Suppressor macrophage treated with lipopolysaccharide for 1 hour (primary cell): ENCODE results near the gene GNLY.

Source experiments
- DNase-seq, 3 donors: peaks; one replicate each; pipeline ENCODE4 v3.0.0-alpha.2; 2020 to 2022

GNLY gene

GRCh38 chr2:85684806-85685205 is 9.4 kb upstream of the GNLY start:
- no peak for DNase-seq

DNA sequence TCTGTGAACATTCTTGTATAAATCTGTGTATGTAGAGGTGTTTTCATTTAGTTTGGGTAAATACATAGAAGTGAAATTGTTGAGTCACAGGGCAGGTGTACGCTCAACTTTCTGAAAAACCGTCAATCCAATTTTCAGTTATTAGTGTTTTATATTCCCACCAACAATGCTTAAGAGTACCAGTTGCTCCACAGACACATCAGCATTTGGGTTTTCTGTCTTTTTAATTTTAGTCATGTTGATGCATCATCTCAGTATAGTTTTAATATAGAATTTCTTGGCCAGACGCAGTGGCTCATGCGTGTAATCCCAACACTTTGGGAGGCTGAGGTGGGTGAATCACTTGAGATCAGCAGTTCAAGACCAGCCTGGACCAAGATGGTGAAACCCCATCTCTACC is 3.2 kb upstream of the GNLY start:
- DNase-seq: no peak

- DNase-seq: no peak
Observed at GRCh38 chr2:85692039-85692645, 2.0 kb upstream of the GNLY start.

DNA sequence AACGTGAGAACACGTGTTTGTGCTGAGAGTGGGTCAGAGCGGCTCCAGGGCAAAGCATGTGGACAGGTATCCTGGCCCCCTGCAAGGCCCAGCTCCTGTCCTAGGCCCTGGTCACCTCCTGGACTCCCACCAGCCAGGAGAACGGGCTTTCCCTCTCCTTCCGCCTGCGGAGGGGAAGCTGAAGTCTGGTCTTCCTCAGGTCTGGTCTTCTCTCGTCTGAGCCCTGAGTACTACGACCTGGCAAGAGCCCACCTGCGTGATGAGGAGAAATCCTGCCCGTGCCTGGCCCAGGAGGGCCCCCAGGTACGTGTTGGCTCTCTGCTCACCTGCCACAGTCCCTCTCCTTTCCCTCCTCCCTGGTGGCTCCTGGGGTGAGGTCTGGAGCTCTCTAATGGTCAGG is 963 bp downstream of the GNLY start:
- no peak for DNase-seq

DNA sequence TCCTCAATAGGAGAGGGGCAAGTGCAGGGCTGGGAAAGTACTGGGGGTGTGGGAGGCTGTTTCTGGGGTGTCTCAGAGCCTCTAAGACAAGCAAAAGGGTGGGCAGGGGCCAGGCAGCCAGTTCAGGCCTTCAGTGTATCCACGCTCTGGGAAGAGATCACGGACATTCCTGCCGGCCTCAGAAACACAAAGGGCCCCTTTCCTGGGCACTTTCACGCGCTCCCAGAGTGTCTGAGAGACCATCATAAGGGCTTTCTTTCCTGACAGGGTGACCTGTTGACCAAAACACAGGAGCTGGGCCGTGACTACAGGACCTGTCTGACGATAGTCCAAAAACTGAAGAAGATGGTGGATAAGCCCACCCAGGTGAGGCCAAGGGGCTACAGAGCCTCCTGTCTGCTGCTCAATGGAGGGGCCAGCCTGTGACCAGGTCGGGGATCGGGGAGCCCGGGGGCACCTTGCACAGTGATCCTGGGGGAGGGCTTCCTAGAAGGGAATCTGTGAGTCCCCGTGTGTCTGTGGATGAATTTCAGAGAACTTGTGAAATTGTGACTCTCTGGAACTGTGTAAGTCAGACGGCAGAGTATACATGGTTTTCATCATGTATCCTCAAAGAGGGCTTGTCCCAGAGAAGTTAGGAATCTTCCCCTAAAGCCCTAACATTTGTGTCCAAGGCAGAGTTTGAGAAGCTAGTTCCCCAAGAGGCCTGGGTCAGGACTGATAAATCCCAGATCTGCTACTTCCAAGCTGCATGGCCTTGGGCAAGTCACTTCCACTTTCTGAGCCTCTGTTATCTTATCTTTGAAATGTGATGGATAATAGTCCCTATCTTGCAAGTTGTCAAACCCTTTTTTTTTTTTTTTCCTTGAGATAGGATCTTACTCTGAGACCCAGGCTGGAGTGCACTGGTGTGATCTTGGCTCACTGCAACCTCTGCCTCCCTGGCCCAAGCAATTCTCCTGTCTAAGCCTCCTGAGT is 1.8 kb downstream of the GNLY start:
- no peak for DNase-seq

GRCh38 chr2:85697096-85697495 is 2.9 kb downstream of the GNLY start:
- no peak for DNase-seq

- no peak for DNase-seq
Observed at GRCh38 chr2:85697716-85698115, 3.6 kb downstream of the GNLY start.

DNA sequence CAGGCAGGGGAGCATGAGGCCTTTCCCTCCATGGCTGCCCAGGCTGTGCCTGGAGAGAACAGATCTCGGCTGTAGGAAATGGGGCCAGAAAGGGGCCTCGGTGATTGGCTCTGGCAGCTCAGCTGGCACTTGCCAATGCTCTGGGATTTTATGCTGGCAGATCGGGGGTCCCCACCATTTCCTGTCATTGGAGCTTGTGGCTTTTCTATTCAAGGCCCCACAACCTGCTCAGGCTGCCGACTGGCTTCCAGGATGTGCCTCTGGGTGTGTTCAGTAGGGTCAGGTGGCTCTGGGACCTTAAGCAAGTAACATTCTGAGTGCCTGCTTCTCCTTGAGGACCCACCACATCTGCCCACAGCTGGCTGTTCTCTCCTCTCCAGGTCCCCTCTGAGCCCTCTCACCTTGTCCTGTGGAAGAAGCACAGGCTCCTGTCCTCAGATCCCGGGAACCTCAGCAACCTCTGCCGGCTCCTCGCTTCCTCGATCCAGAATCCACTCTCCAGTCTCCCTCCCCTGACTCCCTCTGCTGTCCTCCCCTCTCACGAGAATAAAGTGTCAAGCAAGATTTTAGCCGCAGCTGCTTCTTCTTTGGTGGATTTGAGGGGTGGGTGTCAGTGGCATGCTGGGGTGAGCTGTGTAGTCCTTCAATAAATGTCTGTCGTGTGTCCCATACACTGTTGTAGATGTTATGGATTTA is 4.2 kb downstream of the GNLY start:
- DNase-seq: no peak

DNA sequence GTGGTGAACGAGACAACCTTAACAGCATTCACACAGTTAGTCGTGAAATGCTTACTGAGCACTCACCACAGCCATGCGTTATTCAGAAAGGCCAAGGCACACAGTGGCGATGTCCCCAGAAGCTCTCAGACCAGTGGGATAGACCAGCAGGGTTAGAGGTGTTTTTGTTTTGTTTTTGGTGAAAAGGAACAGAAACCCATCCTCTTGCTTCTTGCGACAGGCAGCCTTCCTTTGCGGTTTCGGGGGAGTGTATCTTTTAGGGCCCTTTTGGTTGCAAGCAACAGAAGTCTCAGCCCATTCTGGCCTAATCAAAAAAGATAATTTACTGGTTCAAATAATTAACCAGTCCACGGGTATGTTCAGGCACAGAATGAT is 4.7 kb downstream of the GNLY start:
- DNase-seq: peak in 1 of 3 donors; percentile 42

GRCh38 chr2:85699325-85699724 is 5.2 kb downstream of the GNLY start:
- no peak for DNase-seq

GRCh38 chr2:85702172-85702571 is 8.0 kb downstream of the GNLY start:
- peak in 2 of 3 donors; percentile 63 to 75 for DNase-seq

DNA sequence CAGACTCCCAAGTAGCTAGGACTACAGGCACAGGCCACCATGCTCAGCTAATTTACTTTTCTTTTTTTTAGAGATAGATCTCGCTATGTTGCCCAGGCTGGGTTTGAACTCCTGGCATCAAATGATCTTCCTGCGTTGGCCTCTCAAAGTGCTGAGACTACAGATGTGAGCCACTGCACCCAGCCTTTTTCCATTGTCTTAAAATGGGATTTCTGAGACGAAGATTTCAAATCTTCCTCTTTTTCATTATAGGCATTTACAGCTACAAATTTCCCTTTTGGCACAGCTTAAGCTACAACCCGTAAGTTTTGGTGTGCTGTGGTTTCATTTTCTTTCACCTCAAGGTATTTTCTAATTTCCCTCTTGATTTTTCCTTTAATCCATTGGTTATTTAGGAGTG is 8.6 kb downstream of the GNLY start:
- DNase-seq: peak; percentile 38 to 63 (median 55)

DNA sequence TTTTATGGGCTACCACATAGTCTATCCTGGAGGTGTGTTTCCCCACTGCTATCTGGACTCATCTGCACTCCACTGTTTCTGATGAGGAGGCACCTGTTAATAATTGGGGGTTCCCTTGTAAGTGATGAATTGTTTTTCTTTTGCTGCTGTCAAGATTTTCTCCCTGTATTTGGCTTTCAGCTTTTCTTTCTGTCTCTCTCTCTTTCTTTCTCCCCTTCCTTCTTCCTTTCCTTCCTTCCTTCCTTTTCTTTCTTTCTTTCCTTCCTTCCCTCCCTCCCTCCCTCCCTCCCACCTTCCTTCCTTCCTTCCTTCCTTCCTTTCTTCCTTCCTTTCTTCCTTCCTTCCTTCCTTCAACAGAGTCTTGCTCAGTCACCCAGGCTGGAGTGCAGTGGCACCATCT is 9.2 kb downstream of the GNLY start:
- DNase-seq: no peak

DNA sequence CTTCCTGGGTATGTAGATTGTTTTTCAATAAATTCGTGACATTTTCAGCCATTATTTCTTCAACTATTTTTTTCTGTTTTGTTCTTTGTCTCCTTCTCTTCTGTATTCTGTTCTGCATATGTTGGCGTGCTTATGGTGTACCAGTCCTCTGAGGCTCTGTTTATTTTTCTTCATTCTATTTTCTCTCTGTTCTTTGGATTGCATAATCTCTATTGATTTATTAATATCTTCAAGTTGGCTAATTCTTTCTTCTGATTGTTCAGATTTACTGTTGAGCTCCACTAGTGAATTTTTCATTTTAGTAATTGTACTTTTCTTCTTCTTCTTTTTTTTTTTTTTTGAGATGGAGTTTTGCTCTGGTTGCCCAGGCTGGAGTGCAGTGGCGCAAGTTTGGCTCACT is 9.9 kb downstream of the GNLY start:
- no peak for DNase-seq

DNA sequence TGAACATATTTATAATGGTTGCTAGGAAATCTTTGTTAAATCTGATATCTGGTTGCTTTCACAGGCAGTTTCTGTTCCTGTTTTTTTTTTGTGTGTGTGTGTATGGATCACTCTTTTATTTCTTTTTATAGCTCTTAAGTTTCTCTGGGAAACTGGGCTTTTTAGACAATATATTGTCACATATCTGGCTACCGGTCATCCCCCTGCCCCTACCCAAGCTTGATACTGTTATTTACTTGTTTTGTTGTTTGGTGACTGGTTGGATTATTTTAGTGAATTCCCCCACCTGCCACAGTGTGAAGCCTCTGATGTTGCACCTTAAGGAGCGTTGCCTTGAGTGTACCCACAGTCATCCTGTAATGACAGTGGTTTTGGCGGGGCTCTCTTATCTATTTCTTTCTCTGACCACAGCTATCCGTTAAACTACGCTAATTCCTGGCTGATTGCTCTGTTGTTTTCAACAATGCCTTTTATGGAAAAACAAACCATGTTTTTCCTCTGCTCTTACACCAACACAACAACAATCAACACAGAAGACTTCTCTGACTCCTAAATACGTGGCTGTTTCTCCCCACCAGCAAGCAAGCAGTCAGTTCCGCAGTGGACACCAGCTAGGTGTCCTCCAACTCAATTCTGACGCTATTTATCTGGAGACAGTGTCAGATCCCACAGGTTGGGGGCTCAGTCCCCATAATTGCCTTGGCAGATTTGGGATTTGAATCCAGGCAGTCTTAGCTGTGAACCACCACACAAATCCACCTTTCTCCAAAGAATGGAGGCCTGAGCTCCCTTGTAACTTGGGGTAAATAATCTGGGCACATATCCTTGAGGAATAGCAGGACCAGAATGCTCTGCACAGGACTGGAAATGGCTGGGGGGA is 10.9 kb downstream of the GNLY start:
- DNase-seq: peak; percentile 46 to 87 (median 68)

DNA sequence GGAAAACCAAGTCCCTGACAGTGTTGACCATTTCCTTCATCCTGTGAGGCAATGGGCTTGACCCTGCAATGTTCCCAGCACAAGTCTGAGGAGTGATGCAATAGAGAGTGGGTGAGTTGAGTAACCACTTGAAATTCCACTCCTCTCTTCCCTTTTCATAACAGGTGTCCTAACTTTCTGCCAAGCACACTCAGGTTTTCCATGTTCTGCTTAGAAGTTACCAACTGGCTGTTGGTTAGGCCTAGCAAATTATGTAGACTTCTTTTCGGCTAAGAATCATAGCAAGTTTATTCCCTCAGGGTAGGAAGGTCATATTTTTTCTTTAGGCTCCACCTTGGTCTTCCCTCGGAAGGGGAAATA is 11.5 kb downstream of the GNLY start:
- DNase-seq: peak; percentile 79 to 93 (median 87)

DNA sequence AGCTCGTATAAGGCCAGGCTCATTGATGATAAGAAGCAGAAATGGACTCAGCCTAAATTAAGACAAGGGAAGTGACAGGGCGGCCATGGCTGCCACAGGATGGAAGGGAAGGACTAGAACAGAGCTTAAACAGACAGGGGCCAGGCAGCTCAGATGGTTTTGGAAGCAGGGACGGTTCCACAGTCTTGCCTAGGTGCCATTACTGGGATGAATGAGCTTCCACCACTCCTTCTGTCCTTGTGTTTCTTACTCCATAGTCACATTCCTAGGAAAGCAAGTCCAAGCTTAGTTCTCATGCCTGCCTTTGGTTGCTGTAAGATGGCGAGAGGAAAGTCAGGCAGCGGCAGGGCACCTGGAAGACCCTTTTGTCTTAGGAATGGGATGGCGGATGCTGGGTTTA is 11.9 kb downstream of the GNLY start:
- DNase-seq: no peak

DNA sequence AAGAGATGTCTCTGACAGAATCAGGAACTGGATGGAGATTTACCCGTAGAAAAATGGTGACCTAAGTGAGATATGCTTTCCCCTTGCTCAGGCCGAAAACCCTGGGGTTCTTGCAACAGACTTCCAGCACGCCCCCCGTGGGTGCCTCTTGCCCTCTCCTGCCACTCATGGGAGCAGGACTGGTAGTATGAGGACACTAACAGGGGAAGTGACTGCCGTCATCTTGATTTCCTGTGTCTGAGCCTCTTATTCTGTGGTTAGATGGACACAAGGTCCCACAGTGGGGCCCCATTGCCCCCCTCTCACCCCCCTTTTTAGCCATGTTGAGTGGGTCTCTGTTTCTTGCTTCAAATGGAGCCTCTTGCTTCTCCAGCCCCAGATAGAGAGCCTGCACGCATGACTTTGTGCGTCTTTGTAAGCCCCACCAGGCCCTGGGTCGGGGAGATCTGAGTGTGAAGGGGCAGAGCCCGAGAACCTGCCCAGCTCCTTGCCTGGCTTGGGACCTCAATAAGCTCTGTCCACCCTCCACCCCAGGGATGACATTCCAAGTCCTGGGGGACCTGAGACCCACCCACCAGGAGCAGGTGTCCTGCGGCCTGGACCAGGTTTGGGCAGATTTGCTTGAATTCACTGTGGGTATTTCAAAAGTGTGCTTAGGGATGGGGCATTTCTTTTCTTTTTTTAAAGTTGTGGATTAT is 12.6 kb downstream of the GNLY start:
- peak; percentile 85 to 93 (median 93) for DNase-seq

DNA sequence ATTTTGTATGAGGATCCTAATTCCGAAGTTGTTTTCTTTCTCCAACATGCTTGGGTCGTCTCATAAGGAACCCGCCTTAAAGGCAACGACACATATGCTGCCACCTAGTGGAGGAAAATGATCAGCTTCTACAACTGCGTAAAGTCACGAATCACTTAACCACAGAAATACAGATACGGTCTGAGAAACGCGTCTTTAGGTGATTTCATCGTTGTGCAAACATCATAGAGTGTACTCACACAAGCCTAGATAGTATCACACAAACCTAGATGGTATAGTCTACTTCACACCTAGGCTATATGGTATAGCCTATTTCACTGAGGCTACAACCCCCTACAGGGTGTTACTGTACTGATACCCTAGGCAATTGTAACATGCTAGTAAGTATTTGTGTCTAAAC is 13.1 kb downstream of the GNLY start:
- DNase-seq: peak; percentile 93 to 94 (median 94)

- DNase-seq: no peak
Observed at GRCh38 chr2:85708641-85709040, 14.5 kb downstream of the GNLY start.

DNA sequence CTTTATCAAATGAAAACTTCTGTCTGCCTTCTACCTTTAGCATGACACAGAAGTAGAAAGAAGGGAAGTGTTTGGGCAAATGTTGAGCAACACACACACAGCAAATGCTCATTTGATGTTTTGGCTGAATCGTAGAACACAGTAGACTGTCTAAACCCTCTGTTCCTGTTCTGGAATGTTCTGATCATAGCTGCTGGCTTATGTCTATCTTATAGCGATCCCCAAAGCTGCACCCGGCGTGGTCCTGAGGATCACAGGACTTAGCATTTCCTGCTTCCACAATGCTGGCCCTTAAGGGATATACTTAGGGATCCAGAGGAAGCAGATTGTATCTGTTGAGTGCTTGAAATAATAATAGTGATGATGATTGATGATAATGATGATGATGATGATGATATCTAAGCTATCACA is 15.2 kb downstream of the GNLY start:
- DNase-seq: peak in 2 of 3 donors; percentile 42 to 60
